ENCODE data around the gene BLMH. TPM values are rescaled to one million over a fixed set of nuclear protein-coding genes. Genes with fewer than 3 reads are reported as not detected.

Gene BLMH
- total and polyA plus RNA-seq, 8 donors, result 11.8 to 24.6 (median 17.6) TPM

DNA sequence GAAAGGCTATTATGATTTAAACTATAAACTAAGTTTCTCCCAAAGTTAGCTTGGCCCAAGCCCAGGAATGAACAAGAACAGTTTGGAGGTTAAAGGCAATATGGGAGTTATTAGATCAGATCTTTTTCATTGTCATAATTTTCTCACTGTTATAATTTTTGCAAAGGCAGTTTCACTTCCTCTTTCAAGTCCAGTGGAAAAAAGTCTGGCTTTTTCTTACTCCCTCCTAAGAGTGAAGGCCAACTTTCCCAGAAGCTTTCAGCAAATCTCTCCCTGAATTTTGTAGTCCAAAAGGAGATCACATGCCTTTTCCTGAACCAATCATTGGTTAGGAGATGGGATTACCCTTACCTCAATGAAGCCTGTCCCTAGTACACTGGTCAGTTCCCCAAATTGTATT is 9.1 kb upstream of the BLMH start:
- no peaks in the 10 kb centered on the region for H3K9me3 ChIP-seq
- FAIRE-seq (no peak), ATAC-seq (no peak), DNase-seq (no peak)
- TF ChIP-seq, protein P1, sequence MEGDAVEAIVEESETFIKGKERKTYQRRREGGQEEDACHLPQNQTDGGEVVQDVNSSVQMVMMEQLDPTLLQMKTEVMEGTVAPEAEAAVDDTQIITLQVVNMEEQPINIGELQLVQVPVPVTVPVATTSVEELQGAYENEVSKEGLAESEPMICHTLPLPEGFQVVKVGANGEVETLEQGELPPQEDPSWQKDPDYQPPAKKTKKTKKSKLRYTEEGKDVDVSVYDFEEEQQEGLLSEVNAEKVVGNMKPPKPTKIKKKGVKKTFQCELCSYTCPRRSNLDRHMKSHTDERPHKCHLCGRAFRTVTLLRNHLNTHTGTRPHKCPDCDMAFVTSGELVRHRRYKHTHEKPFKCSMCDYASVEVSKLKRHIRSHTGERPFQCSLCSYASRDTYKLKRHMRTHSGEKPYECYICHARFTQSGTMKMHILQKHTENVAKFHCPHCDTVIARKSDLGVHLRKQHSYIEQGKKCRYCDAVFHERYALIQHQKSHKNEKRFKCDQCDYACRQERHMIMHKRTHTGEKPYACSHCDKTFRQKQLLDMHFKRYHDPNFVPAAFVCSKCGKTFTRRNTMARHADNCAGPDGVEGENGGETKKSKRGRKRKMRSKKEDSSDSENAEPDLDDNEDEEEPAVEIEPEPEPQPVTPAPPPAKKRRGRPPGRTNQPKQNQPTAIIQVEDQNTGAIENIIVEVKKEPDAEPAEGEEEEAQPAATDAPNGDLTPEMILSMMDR (IDR thresholded peaks at IDR 0.05), result no peak
- H3K36me3 ChIP-seq, result no peaks in the 10 kb centered on the region
- H3K4me1 ChIP-seq, result no peaks in the 10 kb centered on the region
- no peak overlapping the region for H3K27ac ChIP-seq
- H3K27me3 ChIP-seq, result no peaks in the 10 kb centered on the region
- H3K4me3 ChIP-seq, result no peak overlapping the region
- intact Hi-C loops (cut with DNase I), result no loop called here

DNA sequence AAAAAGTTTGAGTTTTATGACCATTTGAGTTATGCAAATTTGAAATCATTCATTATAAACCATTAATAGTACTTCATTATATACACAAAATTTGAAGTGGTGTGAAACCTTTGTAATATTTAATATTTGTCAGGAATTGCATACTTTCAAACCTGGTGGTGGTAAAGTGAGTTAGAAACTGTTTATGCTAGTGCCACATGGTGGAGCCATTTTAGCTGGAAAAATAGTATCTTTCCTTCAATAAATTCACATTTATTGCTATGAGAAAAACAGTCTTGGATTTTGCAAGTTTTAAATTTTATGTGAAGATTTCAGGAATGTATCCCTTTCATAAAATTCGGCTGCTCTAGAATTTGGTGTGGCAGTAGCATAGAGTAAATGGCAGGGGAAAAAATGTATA is 7.3 kb upstream of the BLMH start:
- Histone ChIP-seq H3K9me3 (no peaks in the 10 kb centered on the region), H3K27ac (no peak overlapping the region), H3K4me1 (no peaks in the 10 kb centered on the region), H3K4me3 (no peak overlapping the region), H3K27me3 (no peaks in the 10 kb centered on the region), H3K36me3 (no peaks in the 10 kb centered on the region)
- TF ChIP-seq, protein P1 (IDR thresholded peaks at IDR 0.05), result no peak
- DNase-seq, result no peak
- ATAC-seq, result no peak
- FAIRE-seq, result no peak
- intact Hi-C loops (cut with DNase I), result no loop called here
- 67 to 79% methylated on average over 1 of the region's 1 CpG for WGBS, 2 donors

DNA sequence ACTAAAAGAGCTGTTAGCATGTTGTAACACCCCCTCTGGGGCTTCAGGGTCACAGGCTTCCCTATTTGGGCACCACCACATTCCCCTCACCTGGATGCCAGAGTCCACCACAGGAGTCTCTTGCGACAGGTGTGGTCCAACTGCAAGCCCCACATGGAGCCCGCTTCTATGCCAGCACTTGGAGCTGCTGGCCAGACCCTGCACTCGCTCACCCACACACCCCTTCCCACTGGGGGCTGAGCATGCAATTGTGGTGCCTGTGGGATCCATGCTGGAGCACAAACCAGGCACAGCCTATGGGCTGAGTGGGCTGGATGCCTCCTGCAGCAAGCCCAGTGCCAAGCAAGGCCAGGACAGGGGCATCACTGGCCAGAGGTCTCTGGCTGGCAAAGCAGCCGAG is 6.0 kb upstream of the BLMH start:
- TF ChIP-seq, protein P1 (IDR thresholded peaks at IDR 0.05), result no peak
- Histone ChIP-seq H3K36me3 (no peaks in the 10 kb centered on the region), H3K27ac (no peak overlapping the region), H3K27me3 (no peaks in the 10 kb centered on the region), H3K4me1 (no peaks in the 10 kb centered on the region), H3K9me3 (no peaks in the 10 kb centered on the region), H3K4me3 (no peak overlapping the region)
- no peak for FAIRE-seq
- no peak for ATAC-seq
- intact Hi-C loops (cut with DNase I), result no loop called here
- DNase-seq, result peak in 1 of 6 donors; percentile 37
- 89 to 90% methylated on average over 4 of the region's 4 CpGs for WGBS, 2 donors

DNA sequence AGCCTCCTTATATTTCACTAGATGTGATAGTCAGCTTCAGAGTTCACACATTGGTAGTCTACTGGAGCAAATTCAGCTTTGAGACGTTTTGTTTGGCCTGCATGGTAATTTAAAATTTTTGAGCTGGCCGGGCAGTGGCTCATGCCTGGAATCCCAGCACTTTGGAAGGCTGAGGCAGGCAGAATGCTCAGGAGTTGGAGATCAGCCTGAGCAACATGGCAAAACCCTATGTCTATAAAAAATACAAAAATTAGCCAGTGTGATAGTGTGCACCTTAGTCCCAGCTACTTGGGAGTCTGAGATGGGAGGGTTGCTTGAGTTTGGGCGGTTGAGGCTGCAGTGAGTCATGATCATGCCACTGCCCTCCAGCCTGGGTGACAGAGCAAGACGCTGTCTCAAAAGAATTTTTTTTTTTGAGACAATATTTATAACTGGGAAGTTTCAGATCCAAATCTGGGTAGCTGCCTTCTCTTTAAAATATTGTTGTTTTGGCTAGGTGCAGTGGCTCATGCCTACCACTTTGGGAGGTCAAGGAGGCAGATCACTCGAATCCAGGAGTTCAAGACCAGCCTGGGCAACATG is 4.8 kb upstream of the BLMH start:
- intact Hi-C loops (cut with DNase I), result no loop called here
- no peaks in the 10 kb centered on the region for H3K27me3 ChIP-seq
- 61 to 67% methylated on average over 5 of the region's 5 CpGs for WGBS, 2 donors
- ATAC-seq (no peak), DNase-seq (no peak), FAIRE-seq (no peak)
- TF ChIP-seq, protein P1 (IDR thresholded peaks at IDR 0.05), result no peak
- no peak overlapping the region for H3K27ac ChIP-seq
- H3K4me1 ChIP-seq, result no peaks in the 10 kb centered on the region
- H3K9me3 ChIP-seq, result no peaks in the 10 kb centered on the region
- H3K36me3 ChIP-seq, result no peaks in the 10 kb centered on the region
- H3K4me3 ChIP-seq, result no peak overlapping the region

DNA sequence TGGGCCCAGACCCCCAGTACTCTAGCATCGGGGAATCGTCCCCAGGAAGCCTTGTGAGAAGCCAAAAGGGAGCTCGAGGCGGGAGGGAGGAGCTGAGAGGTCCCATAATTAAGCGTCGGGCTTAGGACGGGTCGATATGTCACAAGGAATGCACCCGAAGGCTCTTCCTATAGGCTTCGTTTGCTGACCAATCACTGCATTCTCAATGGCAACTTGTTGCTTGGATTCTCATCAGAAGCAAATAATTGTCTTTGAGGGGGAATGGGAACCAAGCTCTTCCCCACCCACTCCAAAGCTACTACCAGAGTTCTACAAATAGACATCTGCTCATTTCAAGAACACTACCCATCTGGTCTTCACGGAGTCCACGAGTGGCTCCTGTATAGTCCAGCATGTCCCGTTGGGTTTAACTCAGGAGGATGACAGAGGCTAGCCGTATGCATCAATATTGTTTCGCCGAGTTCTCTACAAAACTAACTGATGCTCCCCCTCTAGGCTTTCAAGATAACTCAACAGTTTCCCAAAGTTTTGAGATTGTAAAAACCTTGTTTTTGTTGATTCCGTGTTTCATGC is 628 bp upstream of the BLMH start:
- WGBS, 2 donors, result 29 to 32% methylated on average over 17 of the region's 17 CpGs
- peak in 2 of 4 donors; percentile 21 to 28 for ATAC-seq
- intact Hi-C loops (cut with DNase I), result no loop called here
- peak overlapping the region; percentile 85 to 99 (median 98) for H3K4me3 ChIP-seq
- no peak for FAIRE-seq
- no peaks in the 10 kb centered on the region for H3K27me3 ChIP-seq
- TF ChIP-seq, protein P1 (IDR thresholded peaks at IDR 0.05), result no peak
- no peaks in the 10 kb centered on the region for H3K9me3 ChIP-seq
- peaks cover 5 to 9% (median 7%) of the 10 kb centered on the region in 3 donors for H3K4me1 ChIP-seq
- no peak for DNase-seq
- no peaks in the 10 kb centered on the region for H3K36me3 ChIP-seq
- H3K27ac ChIP-seq, result peak overlapping the region in 3 of 4 donors; percentile 53 to 61 (median 55)
